B cell (primary cell): Measurements from ENCODE around the gene NSUN2.

ENCODE experiments used
- EZH2 ChIP-seq: IDR thresholded peaks from 2 replicates; pipeline ENCODE4 v1.6.1; 2012; ENCODE audit warnings: borderline replicate concordance, low read depth, mild to moderate bottlenecking, moderate library complexity, low read length; ENCODE audit not compliant: insufficient read depth, poor library complexity, severe bottlenecking
- TF ChIP-seq, protein P1 (sequence below): fragments of 200-600 bp; IDR thresholded peaks from one replicate; pipeline ENCODE4 v1.8.0; 2022; ENCODE audit warnings: antibody characterized with exemption, mild to moderate bottlenecking

- TF ChIP-seq, protein P1, sequence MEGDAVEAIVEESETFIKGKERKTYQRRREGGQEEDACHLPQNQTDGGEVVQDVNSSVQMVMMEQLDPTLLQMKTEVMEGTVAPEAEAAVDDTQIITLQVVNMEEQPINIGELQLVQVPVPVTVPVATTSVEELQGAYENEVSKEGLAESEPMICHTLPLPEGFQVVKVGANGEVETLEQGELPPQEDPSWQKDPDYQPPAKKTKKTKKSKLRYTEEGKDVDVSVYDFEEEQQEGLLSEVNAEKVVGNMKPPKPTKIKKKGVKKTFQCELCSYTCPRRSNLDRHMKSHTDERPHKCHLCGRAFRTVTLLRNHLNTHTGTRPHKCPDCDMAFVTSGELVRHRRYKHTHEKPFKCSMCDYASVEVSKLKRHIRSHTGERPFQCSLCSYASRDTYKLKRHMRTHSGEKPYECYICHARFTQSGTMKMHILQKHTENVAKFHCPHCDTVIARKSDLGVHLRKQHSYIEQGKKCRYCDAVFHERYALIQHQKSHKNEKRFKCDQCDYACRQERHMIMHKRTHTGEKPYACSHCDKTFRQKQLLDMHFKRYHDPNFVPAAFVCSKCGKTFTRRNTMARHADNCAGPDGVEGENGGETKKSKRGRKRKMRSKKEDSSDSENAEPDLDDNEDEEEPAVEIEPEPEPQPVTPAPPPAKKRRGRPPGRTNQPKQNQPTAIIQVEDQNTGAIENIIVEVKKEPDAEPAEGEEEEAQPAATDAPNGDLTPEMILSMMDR: no peak
- no peak for TF ChIP-seq EZH2
Measured at GRCh38 chr5:6642655-6643054, 9.8 kb upstream of the NSUN2 start.
